Natural killer cell (primary cell): ENCODE measurements around the gene HEXIM1. TPM values are rescaled to one million over a fixed set of nuclear protein-coding genes. Genes with fewer than 3 reads are reported as not detected.

Experiments used
- ATAC-seq, 3 donors: fragments of 150-1000 bp in 2 of 3; fragments of 200-7000 bp in 1 of 3; cut with Tn5 transposase; 1 replicate in 1 of 3; 2 replicates in 2 of 3; pipeline ENCODE4 v1.10.0; 2021; ENCODE audit warnings: mild to moderate bottlenecking in 2 of 3, moderate library complexity in 2 of 3
- DNase-seq, 2 donors: peaks; one replicate each; pipeline versions ENCODE4 v3.0.0 to v3.0.0-alpha.2; 2013 to 2021; ENCODE audit warnings: mixed read lengths in 1 of 2
- H3K27ac ChIP-seq: one replicate; pipeline ENCODE4 v1.5.1; 2013; ENCODE audit warnings: mild to moderate bottlenecking, low read length
- H3K27me3 ChIP-seq: one replicate; pipeline ENCODE4 v1.6.1; 2013; ENCODE audit warnings: low read length; ENCODE audit not compliant: control insufficient read depth, insufficient read depth
- H3K36me3 ChIP-seq: one replicate; pipeline ENCODE4 v1.6.1; 2013; ENCODE audit warnings: low read length; ENCODE audit not compliant: control insufficient read depth, insufficient read depth
- H3K4me1 ChIP-seq: one replicate; pipeline ENCODE4 v1.6.1; 2013; ENCODE audit warnings: low read length; ENCODE audit not compliant: control insufficient read depth, insufficient read depth
- H3K4me3 ChIP-seq: one replicate; pipeline ENCODE4 v1.5.1; 2013; ENCODE audit warnings: low read length
- H3K9me3 ChIP-seq: one replicate; pipeline ENCODE4 v1.6.1; 2013; ENCODE audit warnings: low read length; ENCODE audit not compliant: control insufficient read depth, insufficient read depth
- H3K27ac Mint-ChIP-seq, 2 donors: one replicate each; pipeline ENCODE4 v1.8.0; 2022; ENCODE audit warnings: mild to moderate bottlenecking in 2 of 2, mixed read lengths in 2 of 2, moderate library complexity in 1 of 2
- H3K27me3 Mint-ChIP-seq, 2 donors: one replicate each; pipeline ENCODE4 v1.8.0; 2022; ENCODE audit warnings: low read depth in 2 of 2, mixed read lengths in 2 of 2
- H3K36me3 Mint-ChIP-seq: one replicate; pipeline ENCODE4 v1.8.0; 2022; ENCODE audit warnings: mixed read lengths
- H3K4me1 Mint-ChIP-seq, 2 donors: one replicate each; pipeline ENCODE4 v1.8.0; 2022; ENCODE audit warnings: mixed read lengths in 2 of 2
- H3K4me3 Mint-ChIP-seq: one replicate; pipeline ENCODE4 v1.8.0; 2022; ENCODE audit warnings: mild to moderate bottlenecking, moderate library complexity, mixed read lengths
- H3K9me3 Mint-ChIP-seq, 2 donors: one replicate each; pipeline ENCODE4 v1.8.0; 2022; ENCODE audit warnings: mixed read lengths in 2 of 2
- WGBS: methylation state at CpG from one replicate; pipeline ENCODE4 v1.1.7; 2013; ENCODE audit warnings: missing lambda C conversion rate; ENCODE audit not compliant: insufficient coverage; 5-methylcytosine and 5-hydroxymethylcytosine counted together
- intact Hi-C: fragments of 100-400 bp; cut with micrococcal nuclease; formaldehyde crosslinking; loops from one replicate; pipeline ENCODE4 v1.14.2; 2022
- total RNA-seq, 4 donors: library from RNA; stranded (reverse); fragments of 120-200 nt in 1 of 4; gene quantifications; one replicate each; pipeline versions ENCODE4 v1.2.3 to v1.2.4, GENCODE V29; 2013 to 2022
- TF ChIP-seq, protein P1 (sequence below): fragments of 200-600 bp; IDR thresholded peaks from one replicate; pipeline ENCODE4 v1.8.0; 2022; ENCODE audit warnings: antibody characterized with exemption

Gene HEXIM1
- total RNA-seq, 3 donors from 2014 or later (not counting 1 experiment from before 2014, with no cell fraction given): 64.9 to 80.7 (median 79.8) TPM

DNA sequence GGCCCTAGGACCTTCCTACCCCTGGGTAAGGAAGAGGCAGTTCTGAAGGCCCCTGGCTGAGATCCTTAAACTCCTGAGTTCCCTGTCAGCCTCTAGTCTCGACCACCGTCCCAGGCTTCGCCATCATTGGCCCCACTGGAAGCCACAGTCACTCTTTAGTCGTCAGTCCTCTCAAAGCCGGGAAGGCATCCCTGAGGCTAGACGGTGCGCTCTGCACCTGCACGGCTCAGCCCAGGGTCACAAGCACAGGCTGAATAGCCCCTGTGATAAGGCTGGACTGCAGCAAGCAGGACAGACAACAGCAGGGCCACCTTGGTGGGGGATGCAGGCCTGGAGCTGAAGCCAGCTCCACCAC, 3.3 kb upstream of the HEXIM1 start:
- H3K36me3 ChIP-seq: no peaks in the 10 kb centered on the region
- no peaks in the 10 kb centered on the region for H3K27me3 ChIP-seq
- ATAC-seq (no peak), DNase-seq (peak in 1 of 2 donors; percentile 17)
- H3K27me3 Mint-ChIP-seq: no peaks in the 10 kb centered on the region
- peak overlapping the region in 1 of 2 donors; percentile 98 for H3K27ac Mint-ChIP-seq
- no peaks in the 10 kb centered on the region for H3K9me3 Mint-ChIP-seq
- H3K4me1 Mint-ChIP-seq: peaks cover 42 to 61% of the 10 kb centered on the region in 2 donors
- 91% methylated on average over 8 of the region's 8 CpGs for WGBS
- peaks cover 47% of the 10 kb centered on the region for H3K4me1 ChIP-seq
- TF ChIP-seq, protein P1, sequence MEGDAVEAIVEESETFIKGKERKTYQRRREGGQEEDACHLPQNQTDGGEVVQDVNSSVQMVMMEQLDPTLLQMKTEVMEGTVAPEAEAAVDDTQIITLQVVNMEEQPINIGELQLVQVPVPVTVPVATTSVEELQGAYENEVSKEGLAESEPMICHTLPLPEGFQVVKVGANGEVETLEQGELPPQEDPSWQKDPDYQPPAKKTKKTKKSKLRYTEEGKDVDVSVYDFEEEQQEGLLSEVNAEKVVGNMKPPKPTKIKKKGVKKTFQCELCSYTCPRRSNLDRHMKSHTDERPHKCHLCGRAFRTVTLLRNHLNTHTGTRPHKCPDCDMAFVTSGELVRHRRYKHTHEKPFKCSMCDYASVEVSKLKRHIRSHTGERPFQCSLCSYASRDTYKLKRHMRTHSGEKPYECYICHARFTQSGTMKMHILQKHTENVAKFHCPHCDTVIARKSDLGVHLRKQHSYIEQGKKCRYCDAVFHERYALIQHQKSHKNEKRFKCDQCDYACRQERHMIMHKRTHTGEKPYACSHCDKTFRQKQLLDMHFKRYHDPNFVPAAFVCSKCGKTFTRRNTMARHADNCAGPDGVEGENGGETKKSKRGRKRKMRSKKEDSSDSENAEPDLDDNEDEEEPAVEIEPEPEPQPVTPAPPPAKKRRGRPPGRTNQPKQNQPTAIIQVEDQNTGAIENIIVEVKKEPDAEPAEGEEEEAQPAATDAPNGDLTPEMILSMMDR: no peak
- peak overlapping the region; percentile 100 for H3K4me3 Mint-ChIP-seq
- no peaks in the 10 kb centered on the region for H3K9me3 ChIP-seq
- intact Hi-C loops: loop anchor here (5.0 to 10.0 kb wide), 2 partner anchors 172 to 1050 kb away; partner anchors contain the start of genes KANSL1 and MAP3K14
- peaks cover 6% of the 10 kb centered on the region for H3K36me3 Mint-ChIP-seq
- H3K27ac ChIP-seq: no peak overlapping the region
- H3K4me3 ChIP-seq: no peak overlapping the region

DNA sequence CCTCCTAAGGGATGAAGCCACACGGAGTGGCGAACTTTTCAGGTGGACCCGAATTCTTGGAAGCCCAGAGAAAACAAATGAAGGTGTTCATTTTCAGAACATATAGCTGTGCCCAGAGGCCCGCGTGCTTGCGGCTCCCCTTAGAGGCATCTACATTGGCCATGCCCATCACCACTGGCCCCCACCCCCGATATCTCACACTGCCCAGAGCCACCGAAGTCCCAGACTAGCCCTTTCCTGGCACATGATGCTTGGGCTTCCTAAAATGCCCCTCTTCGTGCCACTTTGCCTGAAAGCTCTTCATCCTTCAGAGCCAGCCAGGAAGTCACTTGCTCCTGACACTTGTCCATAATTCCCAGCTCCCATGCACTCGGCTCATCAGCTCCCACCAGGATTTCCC, 2.1 kb upstream of the HEXIM1 start:
- Histone ChIP-seq H3K27me3 (no peaks in the 10 kb centered on the region), H3K4me1 (peaks cover 50% of the 10 kb centered on the region), H3K9me3 (no peaks in the 10 kb centered on the region), H3K27ac (no peak overlapping the region), H3K4me3 (no peak overlapping the region), H3K36me3 (no peaks in the 10 kb centered on the region)
- DNase-seq (peak in 1 of 2 donors; percentile 12), ATAC-seq (no peak)
- Mint-ChIP-seq H3K4me1 (peaks cover 46 to 63% of the 10 kb centered on the region in 2 donors), H3K36me3 (peaks cover 6% of the 10 kb centered on the region), H3K4me3 (peak overlapping the region; percentile 100), H3K9me3 (no peaks in the 10 kb centered on the region), H3K27me3 (no peaks in the 10 kb centered on the region), H3K27ac (peak overlapping the region; percentile 98 to 100)
- WGBS: 97% methylated on average over 10 of the region's 10 CpGs
- TF ChIP-seq, protein P1: no peak
- intact Hi-C loops: loop anchor here (5.0 to 10.0 kb wide), 2 partner anchors 171 to 1049 kb away; partner anchors contain the start of genes KANSL1 and MAP3K14

DNA sequence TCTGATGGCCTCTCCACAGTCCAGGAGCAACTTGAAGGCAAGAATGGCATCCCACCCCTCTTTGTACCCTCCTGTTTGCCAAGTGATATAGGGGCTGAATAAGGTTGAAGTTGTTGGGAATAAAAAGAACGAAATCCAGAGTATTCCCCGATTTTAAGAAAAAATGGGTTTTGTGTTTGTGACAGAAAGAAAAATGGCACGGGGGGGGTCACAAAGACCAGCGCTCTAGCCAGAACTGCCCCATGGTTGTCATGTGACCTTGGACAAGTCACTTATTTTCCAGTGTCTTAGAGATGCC, 1.7 kb upstream of the HEXIM1 start:
- 97% methylated on average over 4 of the region's 4 CpGs for WGBS
- H3K4me3 Mint-ChIP-seq: peak overlapping the region; percentile 100
- intact Hi-C loops: loop anchor here (5.0 to 10.0 kb wide), 2 partner anchors 171 to 1048 kb away; partner anchors contain the start of genes KANSL1 and MAP3K14
- DNase-seq: no peak
- peaks cover 48 to 63% of the 10 kb centered on the region in 2 donors for H3K4me1 Mint-ChIP-seq
- no peak overlapping the region for H3K27ac ChIP-seq
- H3K4me3 ChIP-seq: no peak overlapping the region
- no peaks in the 10 kb centered on the region for H3K9me3 ChIP-seq
- no peak for ATAC-seq
- H3K27ac Mint-ChIP-seq: peak overlapping the region; percentile 98 to 100
- peaks cover 6% of the 10 kb centered on the region for H3K36me3 Mint-ChIP-seq
- H3K27me3 ChIP-seq: no peaks in the 10 kb centered on the region
- TF ChIP-seq, protein P1: no peak
- H3K36me3 ChIP-seq: no peaks in the 10 kb centered on the region
- H3K27me3 Mint-ChIP-seq: no peaks in the 10 kb centered on the region
- no peaks in the 10 kb centered on the region for H3K9me3 Mint-ChIP-seq
- H3K4me1 ChIP-seq: peaks cover 50% of the 10 kb centered on the region
